ENCODE results near the gene SLC5A2. TPM values are rescaled to one million over a fixed set of nuclear protein-coding genes. Genes with fewer than 3 reads are reported as not detected.
"Not testable (repeated sequence)": the region's sequence is repeated elsewhere in the genome, so short reads cannot be mapped to it uniquely, and the experiment has no call there.

Gene SLC5A2
- polyA plus RNA-seq, 3 donors: 0.04 TPM; not detected in 2

GRCh38 chr16:31501966-31502348, 19.0 kb downstream of the SLC5A2 start:
- H3K27me3 ChIP-seq (ENCODE audit: control insufficient read depth in 2 of 2, insufficient read depth in 2 of 2, low read length in 2 of 2): no peaks in the 10 kb centered on the region
- Mint-ChIP-seq H3K27ac (no peak overlapping the region), H3K36me3 (peaks cover 38 to 45% of the 10 kb centered on the region in 2 donors), H3K27me3 (ENCODE audit: low read depth in 3 of 3) (no peaks in the 10 kb centered on the region), H3K4me3 (no peak overlapping the region), H3K4me1 (peaks cover 28% of the 10 kb centered on the region), H3K9me3 (no peaks in the 10 kb centered on the region)
- H3K4me2 ChIP-seq (replicated peaks; ENCODE audit: extremely low read depth, low read length, poor library complexity, severe bottlenecking): no peak overlapping the region
- H3K9me3 ChIP-seq (replicated peaks in 1 of 2; ENCODE audit: control insufficient read depth in 1 of 2, insufficient read depth in 1 of 2, low read length in 2 of 2): no peaks in the 10 kb centered on the region
- no peaks in the 10 kb centered on the region for H4K20me1 ChIP-seq (ENCODE audit: insufficient read depth, low read length)
- peaks cover 28 to 37% of the 10 kb centered on the region in 2 donors for H3K36me3 ChIP-seq (replicated peaks in 1 of 2; ENCODE audit: control insufficient read depth in 1 of 2, insufficient read depth in 2 of 2, low read length in 2 of 2)
- intact Hi-C loops (cut with micrococcal nuclease): no loop called here
- no peak overlapping the region for H2AFZ ChIP-seq (ENCODE audit: insufficient read depth, low read depth, low read length, poor library complexity, severe bottlenecking)
- H3K79me2 ChIP-seq (ENCODE audit: insufficient read depth, low read length): peaks cover 5% of the 10 kb centered on the region
- H3K9ac ChIP-seq (ENCODE audit: insufficient read depth, low read length, poor library complexity, severe bottlenecking): no peak overlapping the region
- H3K27ac ChIP-seq (ENCODE audit: low read depth in 1 of 2, low read length in 2 of 2): no peak overlapping the region
- no peak for TF ChIP-seq CTCF (IDR thresholded peaks at IDR 0.05)
- WGBS (ENCODE audit: insufficient coverage): 80% methylated on average over 1 of the region's 4 CpGs
- H3K4me3 ChIP-seq (replicated peaks in 1 of 3; ENCODE audit: low read depth in 2 of 3, low read length in 3 of 3): no peak overlapping the region
- H3K4me1 ChIP-seq (ENCODE audit: control insufficient read depth in 1 of 2, insufficient read depth in 2 of 2, low read length in 2 of 2): peaks cover 16 to 18% of the 10 kb centered on the region in 2 donors
- DNase-seq: no peak

GRCh38 chr16:31502981-31503380, 20.1 kb downstream of the SLC5A2 start:
- no peak overlapping the region for H3K4me2 ChIP-seq (replicated peaks; ENCODE audit: extremely low read depth, low read length, poor library complexity, severe bottlenecking)
- no peak for DNase-seq
- H3K36me3 ChIP-seq (replicated peaks in 1 of 2; ENCODE audit: control insufficient read depth in 1 of 2, insufficient read depth in 2 of 2, low read length in 2 of 2): peaks cover 20 to 28% of the 10 kb centered on the region in 2 donors
- no peak for TF ChIP-seq CTCF (IDR thresholded peaks at IDR 0.05)
- peaks cover 25 to 28% of the 10 kb centered on the region in 2 donors for H3K4me1 ChIP-seq (ENCODE audit: control insufficient read depth in 1 of 2, insufficient read depth in 2 of 2, low read length in 2 of 2)
- H3K27me3 Mint-ChIP-seq (ENCODE audit: low read depth in 3 of 3): no peaks in the 10 kb centered on the region
- H3K4me3 ChIP-seq (replicated peaks in 1 of 3; ENCODE audit: low read depth in 2 of 3, low read length in 3 of 3): no peak overlapping the region
- peaks cover 15% of the 10 kb centered on the region for H3K79me2 ChIP-seq (ENCODE audit: insufficient read depth, low read length)
- no peak overlapping the region for H3K4me3 Mint-ChIP-seq
- H4K20me1 ChIP-seq (ENCODE audit: insufficient read depth, low read length): no peaks in the 10 kb centered on the region
- H3K27ac Mint-ChIP-seq: no peak overlapping the region
- H3K4me1 Mint-ChIP-seq: peaks cover 35% of the 10 kb centered on the region
- H3K36me3 Mint-ChIP-seq: peaks cover 28 to 35% of the 10 kb centered on the region in 2 donors
- no peak overlapping the region for H2AFZ ChIP-seq (ENCODE audit: insufficient read depth, low read depth, low read length, poor library complexity, severe bottlenecking)
- H3K9ac ChIP-seq (ENCODE audit: insufficient read depth, low read length, poor library complexity, severe bottlenecking): no peak overlapping the region
- no peaks in the 10 kb centered on the region for H3K27me3 ChIP-seq (ENCODE audit: control insufficient read depth in 2 of 2, insufficient read depth in 2 of 2, low read length in 2 of 2)
- no peak overlapping the region for H3K27ac ChIP-seq (ENCODE audit: low read depth in 1 of 2, low read length in 2 of 2)
- H3K9me3 Mint-ChIP-seq: no peaks in the 10 kb centered on the region
- no peaks in the 10 kb centered on the region for H3K9me3 ChIP-seq (replicated peaks in 1 of 2; ENCODE audit: control insufficient read depth in 1 of 2, insufficient read depth in 1 of 2, low read length in 2 of 2)
- intact Hi-C loops (cut with micrococcal nuclease): no loop called here

- H3K4me3 Mint-ChIP-seq; H3K9me3 Mint-ChIP-seq; DNase-seq; H3K27me3 Mint-ChIP-seq (ENCODE audit: low read depth in 3 of 3); H3K9me3 ChIP-seq (replicated peaks in 1 of 2; ENCODE audit: control insufficient read depth in 1 of 2, insufficient read depth in 1 of 2, low read length in 2 of 2); intact Hi-C loops (cut with micrococcal nuclease); H3K27ac ChIP-seq (ENCODE audit: low read depth in 1 of 2, low read length in 2 of 2); H3K9ac ChIP-seq (ENCODE audit: insufficient read depth, low read length, poor library complexity, severe bottlenecking); H3K27me3 ChIP-seq (ENCODE audit: control insufficient read depth in 2 of 2, insufficient read depth in 2 of 2, low read length in 2 of 2); H3K4me2 ChIP-seq (replicated peaks; ENCODE audit: extremely low read depth, low read length, poor library complexity, severe bottlenecking); H2AFZ ChIP-seq (ENCODE audit: insufficient read depth, low read depth, low read length, poor library complexity, severe bottlenecking); H3K4me3 ChIP-seq (replicated peaks in 1 of 3; ENCODE audit: low read depth in 2 of 3, low read length in 3 of 3); H4K20me1 ChIP-seq (ENCODE audit: insufficient read depth, low read length): not testable (repeated sequence)
- H3K4me1 Mint-ChIP-seq: peaks cover 37% of the 10 kb centered on the region
- peaks cover 15 to 22% of the 10 kb centered on the region in 2 donors for H3K36me3 ChIP-seq (replicated peaks in 1 of 2; ENCODE audit: control insufficient read depth in 1 of 2, insufficient read depth in 2 of 2, low read length in 2 of 2)
- peaks cover 18% of the 10 kb centered on the region for H3K79me2 ChIP-seq (ENCODE audit: insufficient read depth, low read length)
- H3K4me1 ChIP-seq (ENCODE audit: control insufficient read depth in 1 of 2, insufficient read depth in 2 of 2, low read length in 2 of 2): peaks cover 25 to 31% of the 10 kb centered on the region in 2 donors
- peak overlapping the region in 1 of 7 donors; percentile 11 for H3K27ac Mint-ChIP-seq
- WGBS (ENCODE audit: insufficient coverage): 91% methylated on average over 4 of the region's 8 CpGs
- H3K36me3 Mint-ChIP-seq: peaks cover 24 to 31% of the 10 kb centered on the region in 2 donors
Measured at GRCh38 chr16:31503555-31503954, 20.6 kb downstream of the SLC5A2 start.

Data from CD14-positive monocyte (primary cell).